HEK293 (cell line): ENCODE results near the gene FRMD4A.

ENCODE experiments used
- CTCF ChIA-PET: fragments of 350-600 bp; formaldehyde crosslinking; extraction: SDS; loops from one replicate; lab custom pipeline; 2021; ENCODE audit warnings: antibody characterized with exemption; lab: Yijun Ruan, JAX
- POLR2A ChIA-PET: fragments of 300-600 bp; formaldehyde crosslinking; extraction: SDS; loops from one replicate; lab custom pipeline; 2020; ENCODE audit warnings: antibody characterized with exemption, inconsistent platforms; lab: Yijun Ruan, JAX
- H3K27ac ChIP-seq: fragments of 200-500 bp; sonication (Bioruptor generic); 2 replicates; pipeline ENCODE4 v1.5.1; 2014; ENCODE audit warnings: low read depth, low read length, control low read depth, inconsistent platforms; ENCODE audit errors: extremely low read depth
- H3K36me3 ChIP-seq, 2 experiments: fragments of 200-500 bp in 1 of 2; sonication (Bioruptor generic) in 1 of 2; 1 replicate in 1 of 2; 2 replicates in 1 of 2; pipeline ENCODE4 v1.5.1; 2014 to 2017; ENCODE audit warnings: inconsistent platforms in 2 of 2, low read length in 2 of 2; ENCODE audit not compliant: control insufficient read depth in 2 of 2, insufficient read depth in 1 of 2
- H3K4me1 ChIP-seq: fragments of 200-500 bp; sonication (Bioruptor generic); 2 replicates; pipeline ENCODE4 v1.5.1; 2014; ENCODE audit warnings: mild to moderate bottlenecking, low read length, inconsistent platforms; ENCODE audit not compliant: control insufficient read depth, insufficient read depth
- H3K4me3 ChIP-seq: 2 replicates; pipeline ENCODE4 v1.5.1; 2011; ENCODE audit warnings: low read depth, mild to moderate bottlenecking, control low read depth, low read length, moderate library complexity
- H3K9me3 ChIP-seq: fragments of 200-500 bp; sonication (Bioruptor generic); 2 replicates; pipeline ENCODE4 v1.5.1; 2014; ENCODE audit warnings: low read depth, low read length, inconsistent platforms; ENCODE audit not compliant: control insufficient read depth, insufficient read depth
- HOXC10 ChIP-seq: sonication (generic); formaldehyde crosslinking; IDR thresholded peaks from 2 replicates; pipeline ENCODE4 v1.8.1; 2023; ENCODE audit warnings: mild to moderate bottlenecking, missing genetic modification reagents
- PRDM4 ChIP-seq: fragments of 450-650 bp; formaldehyde crosslinking; IDR thresholded peaks from 2 replicates; pipeline ENCODE4 v1.5.1; 2017; ENCODE audit warnings: missing biosample characterization, missing genetic modification characterization
- SALL2 ChIP-seq: fragments of 450-650 bp; formaldehyde crosslinking; IDR thresholded peaks from 2 replicates; pipeline ENCODE4 v1.5.0; 2017; ENCODE audit warnings: missing biosample characterization, mild to moderate bottlenecking, missing genetic modification characterization, borderline replicate concordance
- TSHZ1 ChIP-seq: fragments of 450-650 bp; formaldehyde crosslinking; IDR thresholded peaks from 2 replicates; pipeline ENCODE4 v1.5.1; 2016; ENCODE audit warnings: missing biosample characterization, missing genetic modification characterization, borderline replicate concordance
- ZNF148 ChIP-seq: fragments of 450-650 bp; formaldehyde crosslinking; IDR thresholded peaks from 2 replicates; pipeline ENCODE4 v1.5.0; 2017; ENCODE audit warnings: missing biosample characterization, missing genetic modification characterization, borderline replicate concordance
- ZNF214 ChIP-seq: fragments of 450-650 bp; formaldehyde crosslinking; IDR thresholded peaks from 2 replicates; pipeline ENCODE4 v1.5.1; 2017; ENCODE audit warnings: missing biosample characterization, mild to moderate bottlenecking, missing genetic modification characterization, borderline replicate concordance
- ZNF335 ChIP-seq: fragments of 450-650 bp; formaldehyde crosslinking; conservative IDR thresholded peaks from 2 replicates; pipeline ENCODE4 v1.5.1; 2016; ENCODE audit warnings: missing biosample characterization, missing genetic modification characterization
- ZNF350 ChIP-seq: fragments of 450-650 bp; formaldehyde crosslinking; IDR thresholded peaks from 2 replicates; pipeline ENCODE4 v1.5.0; 2017; ENCODE audit warnings: missing biosample characterization, mild to moderate bottlenecking, missing genetic modification characterization
- ZNF37A ChIP-seq: fragments of 450-650 bp; IDR thresholded peaks from 2 replicates; pipeline ENCODE4 v1.5.1; 2018; ENCODE audit warnings: missing biosample characterization, missing genetic modification characterization
- ZNF404 ChIP-seq: fragments of 450-650 bp; formaldehyde crosslinking; IDR thresholded peaks from 2 replicates; pipeline ENCODE4 v1.5.1; 2017; ENCODE audit warnings: missing biosample characterization, missing genetic modification characterization
- ZNF423 ChIP-seq: fragments of 450-650 bp; formaldehyde crosslinking; IDR thresholded peaks from 2 replicates; pipeline ENCODE4 v1.5.1; 2016; ENCODE audit warnings: missing biosample characterization, missing genetic modification characterization
- ZNF529 ChIP-seq: fragments of 450-650 bp; formaldehyde crosslinking; IDR thresholded peaks from 2 replicates; pipeline ENCODE4 v1.5.1; 2017; ENCODE audit warnings: missing genetic modification characterization, missing biosample characterization; ENCODE audit not compliant: insufficient replicate concordance
- ZNF623 ChIP-seq: fragments of 450-650 bp; formaldehyde crosslinking; IDR thresholded peaks from 2 replicates; pipeline ENCODE4 v1.5.1; 2016; ENCODE audit warnings: missing biosample characterization, missing genetic modification characterization
- ZNF654 ChIP-seq: fragments of 450-650 bp; formaldehyde crosslinking; IDR thresholded peaks from 2 replicates; pipeline ENCODE4 v1.5.1; 2016; ENCODE audit warnings: low read depth, missing biosample characterization, missing genetic modification characterization
- ZNF692 ChIP-seq: fragments of 450-650 bp; formaldehyde crosslinking; IDR thresholded peaks from 2 replicates; pipeline ENCODE4 v1.5.1; 2016; ENCODE audit warnings: missing biosample characterization, missing genetic modification characterization

Gene FRMD4A

GRCh38 chr10:13801156-13801906 is 529.4 kb downstream of the FRMD4A start:
- POLR2A ChIA-PET: no interaction called here
- H3K4me1 ChIP-seq: peaks cover 13% of the 10 kb centered on the region
- no peak overlapping the region for H3K4me3 ChIP-seq
- no peak overlapping the region for H3K27ac ChIP-seq
- TF ChIP-seq ZNF654 (no peak), ZNF692 (tag by site-specific recombination) (no peak), ZNF529 (tag by site-specific recombination) (no peak), ZNF214 (no peak), PRDM4 (tag by site-specific recombination) (no peak), ZNF335 (tag by site-specific recombination) (no peak), ZNF37A (tag by site-specific recombination) (no peak), SALL2 (tag by site-specific recombination) (no peak), ZNF404 (no peak), ZNF423 (no peak), TSHZ1 (tag by site-specific recombination) (no peak), HOXC10 (no peak), ZNF350 (tag by site-specific recombination) (no peak)
- TF ChIP-seq, all 188 proteins: peak for 0
- Histone ChIP-seq H3K9me3 (no peaks in the 10 kb centered on the region), H3K36me3 (no peaks in the 10 kb centered on the region)
- CTCF ChIA-PET: no interaction called here

- ChIA-PET CTCF (interaction anchor here (0.7 kb wide), 1 partner anchor 73 kb away, joined by 4 read pairs; no protein-coding TSS in a partner anchor), POLR2A (no interaction called here)
- Histone ChIP-seq H3K9me3 (no peaks in the 10 kb centered on the region), H3K4me3 (no peak overlapping the region), H3K27ac (no peak overlapping the region), H3K4me1 (peaks cover 13% of the 10 kb centered on the region), H3K36me3 (no peaks in the 10 kb centered on the region)
- no peak for TF ChIP-seq ZNF148
- peak; percentile 69 for TF ChIP-seq ZNF623 (tag by site-specific recombination)
- TF ChIP-seq, all 188 proteins: peak for 1
Measured at GRCh38 chr10:13797164-13797563, 533.6 kb downstream of the FRMD4A start.
